HG02943 (cell line): ENCODE results near the gene RGS6.

Experiments
- ATAC-seq: cut with Tn5 transposase; IDR thresholded peaks from one replicate; pipeline ENCODE4 v1.9.1; 2021; ENCODE audit warnings: mild to moderate bottlenecking, low read depth, moderate library complexity; ENCODE audit not compliant: unreplicated experiment

RGS6 gene

GRCh38 chr14:72516936-72517700, 584.9 kb downstream of the RGS6 start:
- no peak for ATAC-seq

- no peak for ATAC-seq
Observed at GRCh38 chr14:72517736-72518135, 585.5 kb downstream of the RGS6 start.

- peak; percentile 63 for ATAC-seq
Observed at GRCh38 chr14:72518809-72519377, 586.7 kb downstream of the RGS6 start.

- no peak for ATAC-seq
Observed at GRCh38 chr14:72519543-72519942, 587.3 kb downstream of the RGS6 start.

GRCh38 chr14:72521045-72521444, 588.8 kb downstream of the RGS6 start:
- ATAC-seq, result no peak

- no peak for ATAC-seq
Observed at GRCh38 chr14:72521968-72522741, 589.9 kb downstream of the RGS6 start.

GRCh38 chr14:72522847-72523246, 590.6 kb downstream of the RGS6 start:
- ATAC-seq, result no peak

GRCh38 chr14:72523424-72524294, 591.4 kb downstream of the RGS6 start:
- no peak for ATAC-seq

- ATAC-seq, result no peak
Observed at GRCh38 chr14:72524295-72524629, 592.0 kb downstream of the RGS6 start.

GRCh38 chr14:72525087-72525915, 593.1 kb downstream of the RGS6 start:
- no peak for ATAC-seq

GRCh38 chr14:72527591-72527990, 595.4 kb downstream of the RGS6 start:
- no peak for ATAC-seq

GRCh38 chr14:72528059-72528862, 596.0 kb downstream of the RGS6 start:
- ATAC-seq, result no peak

GRCh38 chr14:72528863-72529175, 596.6 kb downstream of the RGS6 start:
- ATAC-seq, result no peak

- ATAC-seq, result no peak
Observed at GRCh38 chr14:72532686-72533454, 600.6 kb downstream of the RGS6 start.

GRCh38 chr14:72535485-72535884, 603.3 kb downstream of the RGS6 start:
- ATAC-seq, result no peak

- ATAC-seq, result no peak
Observed at GRCh38 chr14:72538387-72538786, 606.2 kb downstream of the RGS6 start.

- no peak for ATAC-seq
Observed at GRCh38 chr14:72539661-72540315, 607.6 kb downstream of the RGS6 start.

- no peak for ATAC-seq
Observed at GRCh38 chr14:72540836-72541235, 608.6 kb downstream of the RGS6 start.
